WTC11 (cell line): ENCODE measurements around the gene TMEM253. TPM values are rescaled to one million over a fixed set of nuclear protein-coding genes. Genes with fewer than 3 reads are reported as not detected.

Experiments
- ATAC-seq: fragments of 200-7000 bp; cut with Tn5 transposase; 2 replicates; pipeline ENCODE4 v1.10.0; 2021; ENCODE audit warnings: mild to moderate bottlenecking, moderate library complexity
- CTCF ChIA-PET: fragments of 300-600 bp; sonication (Branson Sonifier 250); formaldehyde crosslinking; loops from one replicate; lab custom pipeline; 2021; ENCODE audit warnings: antibody characterized with exemption; lab: Charles Lee
- POLR2A ChIA-PET: fragments of 350-600 bp; sonication (Branson Sonifier 250); formaldehyde crosslinking; loops from one replicate; lab custom pipeline; 2021; ENCODE audit warnings: antibody characterized with exemption; lab: Charles Lee
- DNase-seq: peaks from one replicate; pipeline ENCODE4 v3.0.0; 2021; ENCODE audit warnings: low spot score
- H3K27ac Mint-ChIP-seq: 2 replicates; pipeline ENCODE4 v1.8.0; 2021; ENCODE audit warnings: mixed read lengths
- H3K27me3 Mint-ChIP-seq: 2 replicates; pipeline ENCODE4 v1.8.0; 2021; ENCODE audit warnings: low read depth, mild to moderate bottlenecking, moderate library complexity, mixed read lengths
- H3K36me3 Mint-ChIP-seq: 2 replicates; pipeline ENCODE4 v1.8.0; 2021; ENCODE audit warnings: mixed read lengths
- H3K4me1 Mint-ChIP-seq: 2 replicates; pipeline ENCODE4 v1.8.0; 2022; ENCODE audit warnings: mixed read lengths
- H3K4me3 Mint-ChIP-seq: 2 replicates; pipeline ENCODE4 v1.8.0; 2021; ENCODE audit warnings: mild to moderate bottlenecking, moderate library complexity, mixed read lengths
- H3K9me3 Mint-ChIP-seq: 2 replicates; pipeline ENCODE4 v1.8.0; 2021; ENCODE audit warnings: mixed read lengths
- CBFB ChIP-seq: sonication (generic); formaldehyde crosslinking; IDR thresholded peaks from 2 replicates; pipeline ENCODE4 v1.8.1; 2022; ENCODE audit warnings: mild to moderate bottlenecking, low read depth, missing genetic modification reagents
- CREB1 ChIP-seq: sonication (generic); formaldehyde crosslinking; IDR thresholded peaks from 2 replicates; pipeline ENCODE4 v1.8.0; 2023; ENCODE audit warnings: mild to moderate bottlenecking, missing genetic modification reagents
- CREM ChIP-seq: sonication (generic); formaldehyde crosslinking; IDR thresholded peaks from 2 replicates; pipeline ENCODE4 v1.8.1; 2022; ENCODE audit warnings: mild to moderate bottlenecking, missing genetic modification reagents, moderate library complexity
- CTCF ChIP-seq: fragments of 200-600 bp; IDR thresholded peaks from 2 replicates; pipeline ENCODE4 v1.8.0; 2022; ENCODE audit warnings: antibody characterized with exemption
- E2F1 ChIP-seq: sonication (generic); formaldehyde crosslinking; IDR thresholded peaks from 2 replicates; pipeline ENCODE4 v1.8.0; 2022; ENCODE audit warnings: mild to moderate bottlenecking, missing genetic modification reagents
- ELF4 ChIP-seq: sonication (generic); formaldehyde crosslinking; IDR thresholded peaks from 2 replicates; pipeline ENCODE4 v1.8.1; 2022; ENCODE audit warnings: low read depth, mild to moderate bottlenecking, moderate library complexity, missing genetic modification reagents
- EMX1 ChIP-seq: fragments of 250-450 bp; sonication (Bioruptor Pico); IDR thresholded peaks from 2 replicates; pipeline ENCODE4 v1.8.0; 2021; ENCODE audit warnings: mild to moderate bottlenecking
- FOXJ3 ChIP-seq: sonication (generic); formaldehyde crosslinking; IDR thresholded peaks from 2 replicates; pipeline ENCODE4 v1.9.0; 2021; ENCODE audit warnings: missing genetic modification reagents, mild to moderate bottlenecking, borderline replicate concordance
- HMGA2 ChIP-seq: fragments of 250-450 bp; sonication (Bioruptor Pico); IDR thresholded peaks from 2 replicates; pipeline ENCODE4 v1.4.0; 2021; ENCODE audit warnings: mild to moderate bottlenecking, moderate library complexity
- HMGXB4 ChIP-seq: sonication (generic); formaldehyde crosslinking; IDR thresholded peaks from 2 replicates; pipeline ENCODE4 v1.8.1; 2023; ENCODE audit warnings: mild to moderate bottlenecking, moderate library complexity, missing genetic modification reagents
- JAZF1 ChIP-seq: fragments of 250-450 bp; sonication (Bioruptor Pico); IDR thresholded peaks from 2 replicates; pipeline ENCODE4 v1.9.0; 2021; ENCODE audit warnings: moderate library complexity, mild to moderate bottlenecking, inconsistent platforms
- JUN ChIP-seq: sonication (generic); formaldehyde crosslinking; IDR thresholded peaks from 2 replicates; pipeline ENCODE4 v1.8.0; 2023; ENCODE audit warnings: mild to moderate bottlenecking, missing genetic modification reagents
- MYBL2 ChIP-seq: sonication (generic); formaldehyde crosslinking; IDR thresholded peaks from 2 replicates; pipeline ENCODE4 v1.8.1; 2023; ENCODE audit warnings: mild to moderate bottlenecking, moderate library complexity, missing genetic modification reagents
- NR1H2 ChIP-seq: sonication (generic); formaldehyde crosslinking; IDR thresholded peaks from 2 replicates; pipeline ENCODE4 v1.9.0; 2021; ENCODE audit warnings: mild to moderate bottlenecking, moderate library complexity, missing genetic modification reagents
- NR3C1 ChIP-seq: sonication (generic); formaldehyde crosslinking; conservative IDR thresholded peaks from 2 replicates; pipeline ENCODE4 v1.8.1; 2023; ENCODE audit warnings: low read depth, mild to moderate bottlenecking, missing genetic modification reagents
- SMAD3 ChIP-seq: sonication (generic); formaldehyde crosslinking; IDR thresholded peaks from 2 replicates; pipeline ENCODE4 v1.8.0; 2022; ENCODE audit warnings: missing genetic modification reagents, mild to moderate bottlenecking, borderline replicate concordance
- TCF7 ChIP-seq: sonication (generic); formaldehyde crosslinking; IDR thresholded peaks from 2 replicates; pipeline ENCODE4 v1.8.0; 2022; ENCODE audit warnings: mild to moderate bottlenecking, low read depth, missing genetic modification reagents, moderate library complexity
- TP53 ChIP-seq: sonication (generic); formaldehyde crosslinking; IDR thresholded peaks from 2 replicates; pipeline ENCODE4 v1.8.1; 2023; ENCODE audit warnings: mild to moderate bottlenecking, missing genetic modification reagents
- ZBTB43 ChIP-seq: sonication (generic); formaldehyde crosslinking; IDR thresholded peaks from 2 replicates; pipeline ENCODE4 v1.8.1; 2023; ENCODE audit warnings: mild to moderate bottlenecking, missing genetic modification reagents
- ZNF138 ChIP-seq: sonication (generic); formaldehyde crosslinking; conservative IDR thresholded peaks from 2 replicates; pipeline ENCODE4 v1.8.1; 2022; ENCODE audit warnings: mild to moderate bottlenecking, moderate library complexity, missing genetic modification reagents
- ZNF219 ChIP-seq: sonication (generic); formaldehyde crosslinking; IDR thresholded peaks from 2 replicates; pipeline ENCODE4 v1.8.0; 2023; ENCODE audit warnings: missing genetic modification reagents, mild to moderate bottlenecking, borderline replicate concordance
- ZNF416 ChIP-seq: fragments of 250-450 bp; sonication (Bioruptor Pico); IDR thresholded peaks from 2 replicates; pipeline ENCODE4 v1.9.0; 2021; ENCODE audit warnings: mild to moderate bottlenecking, inconsistent platforms
- ZNF423 ChIP-seq: fragments of 250-450 bp; sonication (Bioruptor Pico); IDR thresholded peaks from 2 replicates; pipeline ENCODE4 v2.1.2; 2022; ENCODE audit warnings: mild to moderate bottlenecking, moderate library complexity
- total RNA-seq: library from RNA; stranded (reverse); gene quantifications from 3 replicates; pipeline ENCODE4 v1.2.3, GENCODE V29; 2021
- TF ChIP-seq, protein P1 (sequence below): sonication (generic); formaldehyde crosslinking; conservative IDR thresholded peaks from 2 replicates; pipeline ENCODE4 v1.8.1; 2022; ENCODE audit warnings: mild to moderate bottlenecking, missing genetic modification reagents
- TF ChIP-seq, protein P2 (sequence below): sonication (generic); formaldehyde crosslinking; IDR thresholded peaks from 2 replicates; pipeline ENCODE4 v1.8.1; 2022; ENCODE audit warnings: mild to moderate bottlenecking, missing genetic modification reagents, moderate library complexity, borderline replicate concordance
- TF ChIP-seq, protein P3 (sequence below): sonication (generic); formaldehyde crosslinking; IDR thresholded peaks from 2 replicates; pipeline ENCODE4 v1.8.1; 2023; ENCODE audit warnings: mild to moderate bottlenecking, missing genetic modification reagents

Gene TMEM253
- total RNA-seq, 1 experiment from 2014 or later, result 1.7 TPM

DNA sequence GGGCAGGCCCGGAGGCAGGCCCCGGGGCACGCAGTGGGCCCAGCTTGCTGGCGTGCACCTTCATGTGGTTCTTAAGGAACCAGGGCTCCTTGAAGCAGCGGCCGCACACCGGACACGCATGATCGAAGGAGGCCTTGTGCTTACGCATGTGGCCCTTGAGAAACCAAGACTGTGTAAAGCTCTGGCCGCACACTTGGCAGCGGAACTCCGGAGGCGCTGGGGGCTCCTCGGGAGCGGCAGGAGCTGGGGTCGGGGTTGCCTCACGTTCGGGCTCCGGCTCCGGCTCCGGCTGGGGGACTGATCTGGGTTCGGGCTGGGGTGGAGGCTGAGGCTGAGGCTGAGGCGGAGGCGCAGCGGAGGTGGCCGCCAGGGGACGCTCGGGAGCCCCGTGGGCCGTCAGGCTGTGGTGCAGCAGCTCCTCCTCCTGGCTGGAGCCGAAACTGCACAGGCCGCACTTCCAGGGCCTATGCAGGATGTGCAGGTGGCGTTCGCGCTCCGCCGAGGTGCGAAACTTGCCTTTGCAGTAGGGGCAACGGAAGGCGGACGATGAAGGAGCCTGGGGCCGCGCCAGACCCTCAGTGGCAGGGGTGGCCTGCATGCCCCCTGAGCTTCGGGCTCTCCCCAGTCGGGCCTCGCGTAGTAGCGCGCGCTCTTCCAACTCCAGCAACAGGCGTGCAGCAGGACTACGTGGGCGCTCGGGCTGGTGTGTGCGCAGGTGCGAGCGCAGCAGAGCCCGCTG is 8.4 kb upstream of the TMEM253 start:
- Mint-ChIP-seq H3K36me3 (peaks cover 43% of the 10 kb centered on the region), H3K27ac (peak overlapping the region; percentile 94), H3K9me3 (no peaks in the 10 kb centered on the region), H3K4me1 (peaks cover 64% of the 10 kb centered on the region), H3K27me3 (no peaks in the 10 kb centered on the region), H3K4me3 (peak overlapping the region; percentile 66)
- POLR2A ChIA-PET, result interaction anchor here (0.7 to 7.0 kb wide), 8 partner anchors 8 to 78 kb away, joined by 3 to 74 read pairs (median 5); partner anchors contain the start of gene ARHGEF40
- CTCF ChIA-PET, result interaction anchor here (0.5 to 7.5 kb wide), 35 partner anchors 9 to 1766 kb away, joined by 3 to 321 read pairs (median 5); partner anchors contain the start of genes ARHGEF40, SLC39A2 and TMEM253
- ATAC-seq (peak; percentile 27), DNase-seq (peak; percentile 94)
- 0 out of 2 replicates have a peak, but pooled peaks have one; percentile 35 for TF ChIP-seq ELF4 (CRISPR knock-in tag)
- TF ChIP-seq EMX1 (CRISPR knock-in tag), result no peak
- TF ChIP-seq JAZF1 (CRISPR knock-in tag), result no peak
- 0 out of 2 replicates have a peak, but pooled peaks have one; percentile 61 for TF ChIP-seq TCF7 (CRISPR knock-in tag)
- no peak for TF ChIP-seq SMAD3 (CRISPR knock-in tag)
- TF ChIP-seq E2F1 (CRISPR knock-in tag), result 0 out of 2 replicates have a peak, but pooled peaks have one; percentile 4
- TF ChIP-seq TP53 (CRISPR knock-in tag), result no peak
- TF ChIP-seq HMGXB4 (CRISPR knock-in tag), result peak; percentile 92
- no peak for TF ChIP-seq ZNF423 (CRISPR knock-in tag)
- peak; percentile 75; the same call in 1 of the 2 replicates for TF ChIP-seq ZNF416 (CRISPR knock-in tag)
- peak; percentile 80; the same call in 1 of the 2 replicates for TF ChIP-seq ZBTB43 (CRISPR knock-in tag)
- TF ChIP-seq, protein P1, sequence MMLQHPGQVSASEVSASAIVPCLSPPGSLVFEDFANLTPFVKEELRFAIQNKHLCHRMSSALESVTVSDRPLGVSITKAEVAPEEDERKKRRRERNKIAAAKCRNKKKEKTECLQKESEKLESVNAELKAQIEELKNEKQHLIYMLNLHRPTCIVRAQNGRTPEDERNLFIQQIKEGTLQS, result no peak
- TF ChIP-seq NR1H2 (CRISPR knock-in tag), result no peak
- TF ChIP-seq CREB1 (CRISPR knock-in tag), result no peak
- no peak for TF ChIP-seq JUN (CRISPR knock-in tag)
- TF ChIP-seq ZNF138 (CRISPR knock-in tag), result no peak; the same call in 1 of the 2 replicates
- no peak for TF ChIP-seq NR3C1 (CRISPR knock-in tag)
- TF ChIP-seq, protein P2, sequence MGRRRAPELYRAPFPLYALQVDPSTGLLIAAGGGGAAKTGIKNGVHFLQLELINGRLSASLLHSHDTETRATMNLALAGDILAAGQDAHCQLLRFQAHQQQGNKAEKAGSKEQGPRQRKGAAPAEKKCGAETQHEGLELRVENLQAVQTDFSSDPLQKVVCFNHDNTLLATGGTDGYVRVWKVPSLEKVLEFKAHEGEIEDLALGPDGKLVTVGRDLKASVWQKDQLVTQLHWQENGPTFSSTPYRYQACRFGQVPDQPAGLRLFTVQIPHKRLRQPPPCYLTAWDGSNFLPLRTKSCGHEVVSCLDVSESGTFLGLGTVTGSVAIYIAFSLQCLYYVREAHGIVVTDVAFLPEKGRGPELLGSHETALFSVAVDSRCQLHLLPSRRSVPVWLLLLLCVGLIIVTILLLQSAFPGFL (CRISPR knock-in tag), result no peak
- TF ChIP-seq CTCF, result peak; percentile 100
- peak; percentile 80 for TF ChIP-seq MYBL2 (CRISPR knock-in tag)
- TF ChIP-seq, protein P3, sequence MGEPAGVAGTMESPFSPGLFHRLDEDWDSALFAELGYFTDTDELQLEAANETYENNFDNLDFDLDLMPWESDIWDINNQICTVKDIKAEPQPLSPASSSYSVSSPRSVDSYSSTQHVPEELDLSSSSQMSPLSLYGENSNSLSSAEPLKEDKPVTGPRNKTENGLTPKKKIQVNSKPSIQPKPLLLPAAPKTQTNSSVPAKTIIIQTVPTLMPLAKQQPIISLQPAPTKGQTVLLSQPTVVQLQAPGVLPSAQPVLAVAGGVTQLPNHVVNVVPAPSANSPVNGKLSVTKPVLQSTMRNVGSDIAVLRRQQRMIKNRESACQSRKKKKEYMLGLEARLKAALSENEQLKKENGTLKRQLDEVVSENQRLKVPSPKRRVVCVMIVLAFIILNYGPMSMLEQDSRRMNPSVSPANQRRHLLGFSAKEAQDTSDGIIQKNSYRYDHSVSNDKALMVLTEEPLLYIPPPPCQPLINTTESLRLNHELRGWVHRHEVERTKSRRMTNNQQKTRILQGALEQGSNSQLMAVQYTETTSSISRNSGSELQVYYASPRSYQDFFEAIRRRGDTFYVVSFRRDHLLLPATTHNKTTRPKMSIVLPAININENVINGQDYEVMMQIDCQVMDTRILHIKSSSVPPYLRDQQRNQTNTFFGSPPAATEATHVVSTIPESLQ (CRISPR knock-in tag), result no peak
- TF ChIP-seq CBFB (CRISPR knock-in tag), result peak; percentile 84; the same call in 1 of the 2 replicates
- no peak for TF ChIP-seq ZNF219 (CRISPR knock-in tag)
- 0 out of 2 replicates have a peak, but pooled peaks have one; percentile 56 for TF ChIP-seq CREM (CRISPR knock-in tag)
- no peak for TF ChIP-seq HMGA2
- TF ChIP-seq FOXJ3, result no peak
